IPS-11a (cell line): ENCODE results near the gene ADH1C.
"Not testable (repeated sequence)": the region's sequence is repeated elsewhere in the genome, so short reads cannot be mapped to it uniquely, and the experiment has no call there.

Source experiments
- H3K4me3 ChIP-seq: one replicate; pipeline ENCODE4 v1.5.1; 2013; ENCODE audit warnings: low read depth, low read length, control low read depth

The ADH1C gene

DNA sequence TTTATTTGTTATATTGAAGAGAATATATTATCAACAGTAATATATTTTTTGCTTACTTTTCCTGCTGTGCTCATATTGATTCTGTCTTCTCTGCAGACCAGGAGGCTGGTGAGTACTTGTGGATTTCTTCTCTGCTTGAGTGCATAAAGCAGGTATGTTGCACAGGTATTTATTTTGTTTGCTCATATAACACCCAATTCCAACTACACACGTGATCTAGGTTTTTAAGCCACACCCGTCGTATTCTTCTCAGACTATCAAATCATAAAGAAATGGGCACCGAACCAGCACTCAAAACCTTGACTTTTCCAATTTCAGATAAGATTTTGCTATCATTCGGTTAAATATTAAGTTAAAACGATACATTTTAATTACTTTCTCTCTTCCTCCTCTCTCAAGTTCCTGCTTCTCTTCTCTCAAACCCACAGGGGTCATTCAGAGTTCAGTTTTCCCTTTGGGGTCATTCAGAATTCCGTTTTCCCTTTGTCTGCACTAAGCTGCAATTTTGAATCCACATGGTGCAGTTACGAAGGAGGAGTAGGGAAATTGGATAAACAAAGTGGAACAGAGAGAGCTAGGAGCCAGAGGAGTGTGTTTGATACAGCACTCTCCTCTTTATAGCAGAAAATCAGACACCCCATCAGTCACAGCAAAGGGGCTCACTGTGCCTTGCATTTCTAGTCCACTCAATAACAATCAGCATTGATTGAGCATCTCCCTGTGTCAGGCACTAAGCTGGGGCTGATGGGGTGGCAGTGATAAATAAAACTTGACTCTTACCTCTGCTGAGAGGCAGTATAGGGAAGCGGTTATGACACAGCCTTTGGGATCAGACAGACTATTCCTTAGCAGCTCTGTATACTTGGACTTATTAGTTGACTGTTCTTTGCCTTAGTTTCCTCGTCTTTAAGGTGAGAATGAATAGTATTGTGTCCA is at the start of gene ADH1C:
TSS of gene ADH1C (minus strand) at position 145 of the 936 bp plus-strand sequence. CDS start at position 74, 71 bp downstream.
- no peak within 1 kb of the TSS for H3K4me3 ChIP-seq

DNA sequence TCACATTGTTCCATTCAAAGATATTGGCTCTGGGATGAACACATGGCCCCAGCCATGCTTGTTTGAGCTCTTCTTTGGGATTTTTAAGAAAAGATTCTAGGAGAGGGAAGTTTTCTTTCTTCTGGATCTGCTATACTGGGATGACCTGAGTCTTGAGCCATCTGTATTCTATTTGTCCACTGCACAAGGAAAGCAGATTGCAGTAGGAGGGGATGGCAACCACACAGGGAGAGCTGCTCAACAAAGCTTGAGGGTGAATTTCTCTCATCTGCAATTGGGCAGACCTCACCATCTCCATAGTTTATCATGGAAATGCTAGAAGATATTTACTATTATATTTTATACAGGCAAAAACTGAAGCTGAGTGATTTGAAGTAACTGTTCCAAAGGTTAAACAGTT is 48.3 kb upstream of the ADH1C start:
- no peak overlapping the region for H3K4me3 ChIP-seq

DNA sequence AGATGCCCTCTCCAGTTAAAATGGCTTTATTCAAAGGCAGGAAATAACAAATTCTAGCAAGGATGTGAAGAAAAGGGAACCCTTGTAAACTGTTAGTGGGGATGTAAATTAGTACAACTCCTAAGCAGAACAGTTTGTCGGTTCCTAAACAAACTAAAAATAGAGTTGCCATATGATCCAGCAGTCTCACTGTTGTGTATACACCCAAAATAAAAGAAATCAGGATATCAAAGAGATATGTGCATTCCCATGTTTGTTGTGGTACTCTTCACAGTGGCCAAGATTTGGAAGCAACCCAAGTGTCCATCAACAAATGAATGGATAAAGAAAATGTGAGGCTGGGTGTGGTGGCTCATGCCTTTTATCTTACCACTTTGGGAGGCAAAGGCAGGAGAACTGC is 46.5 kb upstream of the ADH1C start:
- no peak overlapping the region for H3K4me3 ChIP-seq

DNA sequence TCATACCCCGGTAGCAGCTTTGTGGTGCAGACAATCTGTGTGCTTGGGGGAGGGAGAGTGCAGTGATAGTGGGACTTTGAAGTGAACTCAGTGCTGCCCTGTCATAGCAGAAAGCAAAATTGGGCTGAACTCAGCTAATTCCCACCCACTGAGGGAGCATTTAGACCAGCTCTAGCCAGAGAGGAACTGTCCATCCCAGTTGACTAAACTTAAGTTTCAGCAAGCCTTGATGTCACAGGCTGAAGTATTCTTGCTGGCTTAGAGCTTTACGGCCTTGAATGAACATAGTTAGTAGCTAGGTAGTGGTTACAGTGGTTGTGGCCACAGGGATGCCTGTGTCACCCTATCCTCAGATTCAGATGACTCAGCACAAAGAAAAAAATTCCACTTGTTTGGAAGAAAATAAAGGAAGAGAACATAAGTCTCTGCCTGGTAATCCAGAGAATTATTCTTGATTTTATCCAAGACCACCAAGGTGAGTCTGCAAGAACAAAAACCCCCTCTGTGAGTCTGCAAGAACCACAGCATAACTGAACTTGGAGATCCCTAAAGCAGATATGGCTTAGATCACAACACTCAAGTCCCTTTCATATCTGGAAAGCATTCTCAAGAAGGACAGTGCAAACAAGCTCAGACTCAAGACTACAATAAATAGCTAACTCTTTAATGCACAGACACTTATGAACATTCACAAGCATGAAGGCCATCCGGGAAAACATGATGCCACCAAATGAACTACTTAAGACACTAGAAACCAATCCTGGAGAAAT is 43.2 kb upstream of the ADH1C start:
- H3K4me3 ChIP-seq: no peak overlapping the region

DNA sequence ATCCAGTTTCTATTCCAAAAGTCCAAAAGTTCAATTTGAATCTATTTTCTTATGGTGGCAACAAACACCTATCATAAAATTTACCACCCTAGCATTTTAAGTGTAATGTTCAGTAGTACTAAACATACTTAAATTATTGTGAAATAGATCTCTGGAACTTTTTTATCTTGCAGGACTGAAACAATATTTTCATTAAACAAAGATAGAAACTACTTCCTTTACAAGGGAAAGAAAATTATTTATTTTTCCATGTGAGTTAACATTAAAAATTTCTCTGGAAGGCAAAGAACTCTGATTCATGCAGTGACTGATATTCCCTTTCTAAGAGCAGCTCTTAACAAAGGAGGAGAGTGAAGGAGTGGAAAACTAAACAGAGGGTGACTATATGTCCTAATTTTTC is 42.4 kb upstream of the ADH1C start:
- H3K4me3 ChIP-seq: no peak overlapping the region

DNA sequence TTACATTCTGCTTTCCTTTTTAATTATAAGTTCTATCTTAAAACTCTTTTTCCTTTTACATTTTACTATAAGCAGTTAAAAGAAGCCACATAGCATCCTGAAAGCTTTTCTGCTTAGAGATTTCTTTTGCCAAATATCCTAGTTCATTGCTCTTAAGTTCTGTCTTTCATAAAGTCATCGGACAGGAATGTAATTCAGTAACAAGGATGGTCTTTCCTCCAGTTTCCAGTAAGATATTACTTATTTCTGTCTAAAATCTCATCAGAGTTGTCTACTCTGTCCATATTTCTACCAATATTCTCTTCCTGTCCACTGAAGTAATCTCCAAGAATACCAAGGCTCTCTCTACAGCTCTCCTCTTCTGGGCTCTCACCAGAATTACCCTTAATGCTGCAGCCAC is 37.5 kb upstream of the ADH1C start:
- H3K4me3 ChIP-seq: no peak overlapping the region

DNA sequence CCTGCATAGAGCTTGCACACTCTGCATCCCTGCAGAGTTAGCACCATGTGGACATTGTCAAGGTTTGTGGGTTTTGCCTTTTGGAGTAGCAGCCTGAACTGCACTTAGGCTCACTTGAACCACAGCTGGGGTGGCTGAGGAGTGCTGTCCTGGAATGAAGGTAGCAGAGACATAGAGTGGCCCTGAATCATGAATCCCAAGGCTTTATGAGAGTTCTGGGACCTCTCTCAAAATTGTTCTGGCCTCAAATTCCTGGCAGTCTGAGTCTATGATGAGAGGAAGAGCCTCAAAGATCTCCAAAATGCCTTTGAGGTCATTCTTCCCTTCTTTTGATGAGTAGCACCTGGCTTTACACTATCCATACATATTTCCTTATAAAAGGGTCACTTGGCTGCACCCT is 37.1 kb upstream of the ADH1C start:
- H3K4me3 ChIP-seq: no peak overlapping the region

DNA sequence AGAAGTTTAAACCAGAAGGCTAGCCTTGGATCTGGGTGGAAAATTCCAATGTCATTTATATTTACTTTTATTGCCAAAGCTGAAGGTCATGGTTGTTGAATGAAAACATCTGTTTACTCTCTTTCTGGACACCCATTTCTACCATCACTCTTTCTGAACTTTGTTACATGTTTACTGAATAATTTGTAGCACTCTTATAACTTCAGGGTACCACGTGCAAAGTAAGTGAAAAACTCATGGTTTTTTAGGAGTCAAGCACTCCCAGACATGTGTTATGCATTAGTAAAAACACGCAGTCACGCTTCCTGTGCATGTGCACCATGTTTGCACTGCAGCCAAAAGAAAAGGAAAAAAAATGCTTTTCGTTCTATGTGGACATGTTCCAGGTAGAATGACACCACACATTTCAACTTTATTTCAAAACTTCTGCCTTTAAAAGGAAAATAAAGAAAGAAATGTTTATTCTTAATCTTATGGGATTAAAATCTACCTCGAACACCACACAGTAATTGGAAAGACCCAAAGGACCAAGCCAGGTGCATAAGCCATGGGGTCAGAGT is 31.4 kb upstream of the ADH1C start:
- no peak overlapping the region for H3K4me3 ChIP-seq

DNA sequence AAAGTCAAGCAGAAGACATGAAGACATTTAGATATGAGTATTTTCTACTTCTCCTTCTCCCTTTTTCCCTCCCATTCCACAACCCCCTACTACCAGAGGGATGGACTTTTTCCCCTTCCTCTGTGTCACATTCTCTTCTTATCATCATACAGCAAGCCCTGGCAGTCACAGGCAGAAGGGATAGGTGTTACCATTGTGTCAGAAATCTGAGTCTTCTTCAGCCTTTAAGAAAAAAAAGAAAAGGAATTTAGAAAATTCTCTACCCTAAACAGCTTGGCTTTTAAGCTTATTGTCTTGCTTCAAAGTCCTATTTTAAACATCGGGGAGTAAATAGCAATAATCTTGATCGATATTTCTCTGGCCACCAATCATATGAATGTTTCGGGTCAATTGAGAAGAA is 30.9 kb upstream of the ADH1C start:
- H3K4me3 ChIP-seq: no peak overlapping the region

DNA sequence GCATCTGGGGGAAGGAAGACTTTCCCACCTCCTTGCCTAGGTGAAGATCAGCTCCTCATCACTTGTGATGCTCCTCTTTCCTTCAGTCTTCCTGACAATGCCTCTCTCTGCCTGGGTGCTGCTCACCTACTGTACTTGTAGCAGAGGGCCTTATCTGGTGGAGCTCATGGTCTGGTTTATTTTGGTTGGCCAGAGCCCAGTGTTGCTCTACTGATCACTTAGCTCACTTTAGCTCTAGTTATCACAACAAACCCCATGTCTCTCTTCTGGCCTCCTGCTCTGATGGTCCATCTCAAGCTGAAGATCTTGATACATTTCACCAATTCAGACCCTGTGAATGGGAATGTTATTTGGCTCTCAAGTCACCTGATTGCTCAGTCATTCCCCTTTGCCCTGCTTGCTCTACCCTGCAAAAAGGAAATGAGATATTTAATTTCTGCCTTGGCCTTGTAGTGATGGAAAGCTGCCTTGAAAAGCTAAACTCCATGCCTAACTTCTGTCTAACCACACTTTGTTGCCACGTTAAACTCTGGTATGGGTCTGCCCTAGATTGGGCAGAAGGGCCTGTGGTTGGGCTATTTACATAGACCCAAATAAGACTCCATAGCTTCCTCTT is 30.3 kb upstream of the ADH1C start:
- no peak overlapping the region for H3K4me3 ChIP-seq

DNA sequence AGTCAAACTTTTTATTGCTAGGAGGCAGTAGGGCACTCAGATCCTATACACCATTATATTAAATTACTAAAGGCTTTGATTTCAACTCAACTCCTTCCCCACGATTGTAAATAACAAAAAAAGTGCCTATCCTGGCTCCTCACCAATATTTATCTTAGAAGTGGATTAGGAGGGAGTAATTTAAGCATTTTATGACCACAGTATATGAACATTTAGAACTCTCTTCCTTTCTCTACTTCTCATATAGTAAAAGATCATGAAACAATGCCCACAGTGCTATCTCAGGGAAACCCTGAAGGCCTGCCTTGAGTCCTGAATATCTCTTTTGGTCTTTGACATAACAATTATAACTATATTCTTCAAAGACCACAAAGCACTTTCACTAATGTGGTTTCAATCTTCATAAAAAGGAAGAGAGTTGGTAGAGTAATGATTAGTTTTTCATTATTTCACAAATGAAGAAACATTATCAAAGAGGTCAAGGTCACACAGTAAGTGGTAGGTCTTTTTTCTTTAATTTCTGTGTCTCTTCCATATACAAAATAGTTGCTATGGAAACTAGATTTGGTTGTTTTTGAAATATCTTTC is 29.1 kb upstream of the ADH1C start:
- H3K4me3 ChIP-seq: no peak overlapping the region

DNA sequence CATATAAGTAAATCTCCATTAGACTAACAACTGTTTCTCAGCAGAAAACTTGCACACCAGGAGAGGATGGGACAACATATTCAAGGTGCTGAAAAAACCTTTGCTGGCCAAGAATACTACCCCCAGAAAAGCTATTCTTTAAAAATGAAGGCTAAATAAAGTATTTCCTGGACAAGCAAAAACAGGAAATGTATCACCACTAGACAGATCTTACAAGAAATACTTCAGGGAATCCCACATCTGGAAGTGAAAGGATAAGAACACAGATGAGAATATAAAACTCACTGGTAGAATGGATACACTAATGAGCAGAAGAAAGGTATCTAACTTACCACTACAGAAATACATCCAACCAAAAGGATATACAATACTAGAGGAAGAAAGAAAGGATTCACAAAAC is 27.0 kb upstream of the ADH1C start:
- H3K4me3 ChIP-seq: no peak overlapping the region

DNA sequence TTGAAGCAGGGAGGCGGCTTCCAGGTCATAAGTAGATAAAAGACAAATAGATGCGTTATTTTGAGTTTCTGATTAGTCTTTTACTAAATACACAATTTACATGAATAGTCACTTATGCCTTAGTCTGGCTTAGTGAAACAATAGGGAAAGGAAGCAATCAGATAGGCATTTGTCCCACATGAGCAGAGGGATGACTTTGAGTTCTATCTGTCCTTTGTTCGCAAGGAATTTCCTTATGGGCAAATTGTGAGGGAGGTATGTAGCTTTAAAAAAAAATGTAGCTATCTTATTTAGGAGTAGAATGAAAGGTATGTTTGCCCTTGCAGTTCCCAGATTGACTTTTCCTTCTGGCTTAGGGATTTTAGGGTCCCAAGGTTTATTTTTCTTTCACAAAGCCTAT is 26.3 kb upstream of the ADH1C start:
- no peak overlapping the region for H3K4me3 ChIP-seq

DNA sequence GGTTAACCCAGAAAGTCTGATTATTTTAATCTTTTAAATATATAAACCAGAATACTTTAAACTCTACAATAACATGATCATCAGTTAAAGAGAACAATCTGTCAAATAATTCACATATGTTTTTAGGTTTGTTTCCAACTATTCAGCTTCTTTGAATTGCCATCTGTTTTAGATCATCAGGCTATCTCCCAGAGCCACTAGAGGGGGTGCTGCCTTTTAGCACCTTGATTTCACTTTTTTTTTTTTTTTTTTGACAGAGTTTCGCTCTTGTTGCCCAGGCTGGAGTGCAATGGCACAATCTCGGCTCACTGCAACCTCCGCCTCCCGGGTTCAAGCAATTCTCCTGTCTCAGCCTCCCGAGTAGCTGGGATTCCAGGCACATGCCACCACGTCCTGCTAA is 24.8 kb upstream of the ADH1C start:
- H3K4me3 ChIP-seq: not testable (repeated sequence)

DNA sequence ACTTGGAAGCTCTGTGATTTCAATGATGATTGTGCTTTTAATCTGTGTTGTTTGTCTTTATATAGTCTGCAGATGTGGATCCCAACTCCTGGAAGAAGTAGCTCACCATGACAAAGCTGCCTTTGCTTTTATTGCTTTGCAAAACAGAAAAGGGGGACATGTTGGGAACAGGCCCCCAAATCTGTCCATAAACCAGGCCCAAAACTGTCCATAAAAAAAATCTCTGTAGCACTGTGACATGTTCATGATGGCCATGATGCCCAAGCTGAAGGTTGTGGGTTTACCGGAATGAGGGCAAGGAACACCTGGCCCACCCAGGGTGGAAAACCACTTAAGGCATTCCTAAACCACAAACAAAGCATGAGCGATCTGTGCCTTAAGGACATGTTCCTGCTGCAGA is 19.9 kb upstream of the ADH1C start:
- not testable (repeated sequence) for H3K4me3 ChIP-seq

DNA sequence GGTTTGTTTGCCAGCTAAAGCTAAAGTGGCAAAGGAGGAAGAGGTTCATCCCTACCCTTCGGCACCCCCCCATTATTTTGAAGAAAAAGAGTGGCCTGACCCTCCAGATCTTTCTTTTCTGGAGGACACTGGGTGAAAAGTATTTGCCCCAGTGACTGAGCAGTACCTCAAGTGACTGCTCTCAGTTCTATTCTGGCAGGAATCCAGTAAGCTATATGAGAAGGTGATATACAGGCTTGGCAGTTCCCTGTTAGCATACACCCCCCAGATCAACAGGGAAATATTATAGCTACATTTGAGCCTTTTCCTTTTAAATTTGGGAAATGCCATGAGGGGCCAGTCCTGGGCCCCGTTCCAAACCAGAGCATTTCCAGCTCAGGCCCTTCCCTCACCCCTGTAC is 15.3 kb upstream of the ADH1C start:
- H3K4me3 ChIP-seq: not testable (repeated sequence)

DNA sequence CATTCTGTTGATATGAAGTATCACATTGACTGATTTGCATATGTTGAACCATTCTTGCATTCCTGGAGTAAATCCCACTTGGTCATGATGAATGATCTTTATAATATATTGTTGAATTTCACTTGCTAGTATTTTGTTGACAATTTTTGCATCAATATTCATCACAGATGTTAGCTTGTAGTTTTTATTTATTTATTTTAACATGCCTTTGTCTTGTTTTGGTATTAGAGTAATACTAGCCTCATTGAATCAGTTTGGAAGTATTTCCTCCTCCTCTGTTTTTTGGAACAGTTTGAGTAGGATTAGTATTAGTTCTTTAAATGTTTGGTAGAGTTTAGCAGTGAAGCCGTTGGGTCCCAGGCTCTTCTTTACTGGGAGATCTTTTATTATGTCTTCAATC is 13.9 kb upstream of the ADH1C start:
- H3K4me3 ChIP-seq: no peak overlapping the region

DNA sequence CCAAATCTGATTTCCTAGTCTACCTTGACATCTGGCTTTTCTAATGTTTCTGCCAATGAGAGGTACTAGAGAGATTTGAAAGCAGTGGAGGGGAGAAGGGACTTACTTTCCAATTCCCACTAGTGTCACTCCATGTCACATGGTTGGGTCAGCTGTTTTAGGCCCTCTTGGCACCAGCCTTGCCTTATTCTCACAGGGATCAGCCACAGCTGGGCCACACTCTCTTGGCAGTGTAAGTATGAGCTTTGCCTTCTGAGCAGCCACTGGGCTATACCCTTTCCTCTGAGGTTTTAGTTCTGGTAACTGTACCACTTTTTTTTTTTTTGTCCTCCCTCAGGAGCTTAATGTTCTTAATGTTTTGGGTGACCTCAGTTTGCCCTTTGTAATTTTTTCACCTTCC is 10.2 kb upstream of the ADH1C start:
- no peak overlapping the region for H3K4me3 ChIP-seq

DNA sequence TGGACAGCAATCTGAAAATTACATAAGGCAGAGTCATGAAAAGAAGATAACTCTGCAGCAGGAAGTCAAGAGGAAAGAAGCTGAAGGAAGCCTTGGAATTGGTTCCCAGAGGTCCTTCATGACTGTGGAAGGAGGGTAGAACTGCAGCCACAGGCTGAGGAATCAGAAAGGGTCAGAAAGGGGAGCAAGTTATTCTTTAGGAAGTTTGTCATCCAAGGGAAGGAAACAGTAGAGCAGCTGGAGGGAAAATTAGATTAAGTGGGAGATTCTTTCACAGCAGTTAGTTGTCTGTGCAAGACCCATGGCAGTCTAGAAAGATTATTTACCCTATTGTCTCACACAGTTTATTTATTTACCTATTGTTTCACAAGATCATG is 9.3 kb upstream of the ADH1C start:
- H3K4me3 ChIP-seq: no peak overlapping the region

DNA sequence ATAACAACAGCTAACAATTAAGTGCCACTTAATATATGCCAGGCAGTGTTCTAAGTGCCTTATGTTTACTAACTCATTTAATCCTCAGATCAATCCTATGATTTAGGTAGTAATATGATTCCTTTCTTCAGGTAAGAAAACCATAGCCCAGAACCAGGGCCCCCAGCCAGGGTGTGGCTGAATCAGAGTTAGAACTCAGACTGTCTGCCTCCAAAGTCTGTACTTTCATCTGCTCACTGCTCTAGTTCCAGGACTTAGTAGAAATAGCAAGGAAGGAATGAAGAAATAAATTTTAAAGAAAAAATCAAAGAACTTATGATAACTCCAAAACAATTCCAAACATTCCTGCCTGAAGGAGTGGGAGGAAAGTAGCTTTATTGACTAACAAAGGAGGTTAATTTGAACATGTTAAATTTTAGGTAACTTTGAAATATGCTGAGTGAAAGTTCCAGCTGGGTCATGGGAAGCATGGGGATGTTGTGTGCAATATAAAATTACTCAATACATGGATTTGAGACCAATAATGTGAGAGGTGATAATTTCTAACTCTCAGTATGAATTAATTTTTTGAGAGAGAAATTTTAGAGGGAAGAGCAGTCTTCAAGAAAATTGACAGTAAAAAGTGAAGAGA is 8.8 kb upstream of the ADH1C start:
- H3K4me3 ChIP-seq: no peak overlapping the region
